ENCODE data around the gene CRPPA. TPM values are rescaled to one million over a fixed set of nuclear protein-coding genes. Genes with fewer than 3 reads are reported as not detected.
"Not testable (repeated sequence)": the region's sequence is repeated elsewhere in the genome, so short reads cannot be mapped to it uniquely, and the experiment has no call there.

The CRPPA gene
- 1 to 10 TPM; 2.9 to 5.3 (median 4.4) TPM for polyA plus RNA-seq (ENCODE audit: insufficient read length in 4 of 4)

DNA sequence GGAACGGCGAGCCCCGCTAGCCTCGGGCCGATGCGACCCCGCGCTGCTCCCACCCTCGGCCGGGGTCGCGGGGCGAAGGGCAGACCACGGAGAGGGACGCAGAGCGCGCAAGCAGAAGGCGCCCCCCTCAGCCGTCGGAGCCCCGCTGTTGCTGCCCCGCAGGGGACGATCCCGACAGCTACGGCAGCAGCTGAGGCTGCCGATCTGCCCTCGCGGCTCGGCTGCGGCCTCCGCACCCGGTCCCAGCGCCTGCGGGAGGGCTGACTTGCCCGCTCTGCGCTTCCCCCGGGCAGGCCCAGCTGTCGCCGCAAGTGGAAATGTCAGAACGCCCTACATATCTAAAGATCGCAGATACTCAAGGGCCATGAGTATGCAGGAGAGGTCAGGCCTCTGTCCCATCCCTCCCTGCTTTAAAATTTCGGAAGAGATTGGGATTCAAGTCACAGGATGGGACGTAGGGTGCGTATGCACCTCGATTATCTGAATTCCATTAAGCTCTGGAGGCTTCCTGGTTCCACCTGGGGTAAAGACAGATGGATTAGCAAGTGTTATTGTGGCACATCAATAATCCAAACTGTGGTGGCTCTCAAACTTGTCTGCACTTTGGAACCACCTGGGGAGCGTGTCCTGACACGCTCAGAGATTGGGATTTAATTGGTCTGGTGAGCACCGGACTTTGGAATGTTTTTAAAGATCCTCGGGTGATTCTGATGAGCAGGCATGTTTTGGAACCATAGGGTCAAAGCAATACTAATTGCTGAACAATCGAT is at the start of gene CRPPA:
Gene CRPPA (minus strand): TSS at position 206 of the 770 bp plus-strand sequence. CDS start 216 bp downstream, outside the sequence.
- DNase-seq (ENCODE audit: low read depth in 4 of 4, low spot score in 3 of 4) = no peak

DNA sequence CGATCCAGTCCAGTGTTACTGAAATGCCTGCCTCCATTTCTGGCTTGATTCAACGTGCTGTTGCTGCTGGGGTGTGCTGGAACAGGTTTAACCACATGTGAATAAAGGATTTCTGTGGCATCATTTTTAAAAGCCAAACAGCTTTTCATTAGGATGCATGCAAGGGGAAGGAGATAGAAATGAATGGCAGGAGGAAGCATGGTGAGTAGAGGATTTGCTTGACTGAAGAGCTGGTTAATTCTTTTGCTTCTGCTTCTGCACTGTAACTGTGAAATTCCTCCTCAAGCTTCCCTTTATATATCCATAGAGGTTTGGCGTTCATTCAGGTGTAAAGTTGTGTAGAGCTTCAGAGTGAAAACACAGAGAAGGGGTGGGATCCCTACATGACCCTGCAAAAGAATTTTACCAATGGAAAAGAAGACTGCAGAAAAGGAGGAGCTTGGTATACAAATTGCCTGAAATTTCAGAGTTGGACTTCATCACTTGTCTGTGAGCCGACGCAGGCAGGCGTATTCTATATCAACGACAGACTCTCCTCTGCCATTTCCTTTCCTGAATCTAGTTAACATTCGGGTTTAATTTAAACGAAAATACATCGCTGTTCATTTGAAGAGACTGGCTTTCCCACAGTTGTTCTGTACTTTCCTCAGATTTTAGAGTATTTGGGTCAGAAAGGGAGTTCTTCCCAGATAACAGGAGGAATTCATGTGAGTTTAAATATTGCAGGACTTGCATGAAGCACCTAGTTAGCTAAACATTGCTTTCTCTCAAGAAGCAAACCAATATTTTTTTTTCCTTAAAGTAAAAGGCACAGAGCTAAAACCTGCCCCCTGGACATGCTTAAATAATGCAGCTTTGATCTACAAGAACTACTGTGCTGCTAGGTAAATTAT is 44.4 kb upstream of the CRPPA start, which contains the start of gene SOSTDC1:
Gene SOSTDC1 (minus strand): TSS at position 270 of the 893 bp plus-strand sequence. CDS start 70 bp downstream, at position 200.
- DNase-seq (ENCODE audit: low read depth in 4 of 4, low spot score in 3 of 4) = peak in 3 of 4 donors; percentile 41 to 53 (median 43)

DNA sequence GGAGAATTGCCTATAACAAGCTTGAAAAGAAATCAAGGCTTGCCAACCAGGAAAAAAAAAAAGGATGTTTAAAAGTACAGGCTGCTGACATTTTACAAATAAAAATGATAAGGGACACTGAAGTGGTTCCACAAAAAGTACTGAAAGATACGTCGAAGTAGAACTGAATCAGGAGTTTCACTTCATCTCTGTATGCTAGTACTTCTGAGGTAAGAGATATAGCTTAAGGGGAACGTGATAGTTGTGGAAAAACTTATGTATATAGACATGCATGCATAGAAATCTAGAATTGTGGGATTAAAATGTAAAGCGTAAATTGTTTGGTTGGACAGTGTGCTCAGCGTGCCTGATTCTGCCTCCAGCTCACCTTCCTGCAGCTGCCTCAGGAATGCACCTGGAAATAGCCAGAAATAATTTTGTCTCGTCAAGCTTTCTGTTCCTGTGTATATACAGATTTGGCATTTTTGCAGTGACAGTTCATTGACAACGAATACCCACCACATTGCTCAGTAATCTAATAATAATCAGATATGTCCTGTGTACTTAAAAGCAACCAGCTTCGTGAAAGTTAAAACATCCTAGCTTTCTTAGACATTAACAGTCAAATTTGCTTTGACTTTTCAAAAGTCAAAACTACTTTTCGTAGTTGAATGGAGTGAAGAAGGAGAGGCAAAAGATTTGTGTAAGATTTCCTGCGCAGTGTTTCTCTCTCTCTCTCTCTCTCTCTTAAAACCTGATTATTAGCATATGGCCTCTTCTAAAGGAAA is 42.8 kb upstream of the CRPPA start:
- DNase-seq (ENCODE audit: low read depth in 4 of 4, low spot score in 3 of 4) = no peak

DNA sequence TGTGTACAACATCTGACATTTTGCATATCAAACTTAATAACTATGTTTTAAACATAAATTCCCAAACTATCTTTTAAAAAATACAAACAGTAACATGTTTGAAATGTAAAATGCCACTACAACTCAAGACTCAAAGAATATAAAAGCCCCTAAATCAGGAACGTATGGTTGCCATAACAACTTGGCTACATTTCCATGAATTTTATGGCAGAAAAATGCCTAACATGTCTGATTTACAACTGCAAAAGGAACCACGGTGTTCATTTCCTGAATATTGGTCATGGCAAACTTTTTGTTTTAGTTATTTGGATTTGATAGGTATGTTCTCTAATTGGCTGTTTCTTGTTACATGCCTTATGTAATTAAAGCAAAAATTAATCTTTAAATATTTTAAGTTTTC is 42.2 kb upstream of the CRPPA start:
- DNase-seq (ENCODE audit: low read depth in 4 of 4, low spot score in 3 of 4) = no peak

- no peak for DNase-seq (ENCODE audit: low read depth in 4 of 4, low spot score in 3 of 4)
Observed at GRCh38 chr7:16462431-16462889, 41.1 kb upstream of the CRPPA start.

DNA sequence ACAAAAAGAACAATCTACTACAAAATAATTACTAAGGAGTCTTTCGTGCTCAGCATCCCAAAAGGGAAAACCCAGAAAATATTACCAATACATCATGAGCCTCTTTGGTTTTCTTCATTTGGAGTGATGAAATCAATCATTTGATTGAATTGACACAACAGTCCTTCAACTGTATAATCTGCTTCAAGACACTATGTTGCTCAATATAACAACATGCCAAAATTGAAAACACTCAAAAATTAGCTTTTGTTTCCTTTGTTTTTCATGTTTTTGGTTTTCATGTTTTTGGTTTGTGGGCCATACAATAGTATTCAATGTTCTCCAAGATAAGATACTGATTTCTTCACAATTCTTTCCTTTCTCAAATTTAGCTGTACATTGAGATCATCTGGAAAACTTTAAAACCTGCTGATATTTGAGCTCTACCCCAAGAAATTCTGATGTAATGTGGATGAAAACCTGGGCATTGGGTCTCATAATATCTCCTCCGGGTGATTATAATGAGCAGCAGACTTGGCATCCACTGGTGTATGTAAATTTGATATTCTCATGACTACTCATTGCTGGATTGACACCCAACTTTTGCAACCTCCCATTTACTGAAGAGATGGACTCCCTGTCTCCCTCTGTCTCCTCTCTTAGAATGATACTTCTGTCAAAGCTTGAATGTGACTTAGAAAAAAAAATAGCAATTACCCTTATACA is 39.6 kb upstream of the CRPPA start:
- no peak for DNase-seq (ENCODE audit: low read depth in 4 of 4, low spot score in 3 of 4)

DNA sequence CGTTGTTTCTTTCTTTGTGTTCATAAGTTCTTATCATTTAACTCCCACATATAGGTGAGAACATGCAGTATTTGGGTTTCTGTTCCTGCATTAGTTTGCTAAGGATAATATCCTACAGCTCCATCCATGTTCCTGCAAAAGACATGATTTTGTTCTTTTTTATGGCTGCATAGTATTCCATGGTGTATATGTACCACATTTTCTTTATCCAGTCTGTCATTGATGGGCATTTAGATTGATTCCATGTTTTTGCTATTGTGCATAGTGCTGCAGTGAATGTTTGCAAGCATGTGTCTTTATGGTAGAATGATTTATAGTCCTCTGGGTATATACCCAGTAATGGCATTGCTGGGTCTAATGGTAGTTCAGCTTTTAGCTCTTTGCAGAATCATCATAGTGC is 35.0 kb upstream of the CRPPA start:
- not testable (repeated sequence) for DNase-seq (ENCODE audit: low read depth in 4 of 4, low spot score in 3 of 4)

DNA sequence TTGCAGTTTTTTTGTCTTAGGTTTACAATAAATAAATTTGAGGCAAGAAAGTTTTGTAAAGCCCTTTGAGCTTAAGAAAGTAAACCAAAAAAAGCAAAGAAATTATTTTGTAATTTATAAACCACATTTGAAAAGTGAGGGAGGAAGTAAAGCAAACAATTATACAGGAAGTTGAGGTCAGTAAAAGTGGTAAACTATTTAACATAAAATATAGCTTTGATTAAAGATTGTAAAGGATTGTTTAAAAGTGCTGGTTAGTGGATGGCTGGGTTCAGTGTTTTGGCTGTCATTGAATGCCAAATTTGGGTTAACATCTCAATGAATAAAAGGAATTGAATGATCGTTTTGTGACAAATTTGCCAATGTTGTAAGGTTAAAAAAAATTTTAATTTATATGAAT is 34.3 kb upstream of the CRPPA start:
- no peak for DNase-seq (ENCODE audit: low read depth in 4 of 4, low spot score in 3 of 4)

- DNase-seq (ENCODE audit: low read depth in 4 of 4, low spot score in 3 of 4) = no peak
Observed at GRCh38 chr7:16450366-16450765, 29.0 kb upstream of the CRPPA start.

DNA sequence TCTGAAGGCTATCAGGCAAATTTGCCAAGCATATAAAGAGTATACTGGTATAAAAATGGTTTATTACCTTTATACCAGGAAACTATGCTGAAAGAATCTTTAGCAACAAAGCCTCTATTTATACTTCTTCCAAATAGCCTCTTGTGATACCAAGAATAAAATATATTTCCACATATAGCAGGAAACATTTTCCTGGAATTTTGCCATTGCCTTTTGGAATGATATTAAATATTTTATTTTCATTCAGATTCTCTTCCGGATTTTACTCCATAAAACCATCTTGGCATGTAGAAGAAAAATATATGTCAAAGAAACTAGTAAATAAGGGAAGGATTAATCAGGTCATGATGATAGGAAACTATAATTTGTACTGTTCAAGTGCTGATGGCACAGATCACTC is 26.5 kb upstream of the CRPPA start:
- DNase-seq (ENCODE audit: low read depth in 4 of 4, low spot score in 3 of 4) = no peak

DNA sequence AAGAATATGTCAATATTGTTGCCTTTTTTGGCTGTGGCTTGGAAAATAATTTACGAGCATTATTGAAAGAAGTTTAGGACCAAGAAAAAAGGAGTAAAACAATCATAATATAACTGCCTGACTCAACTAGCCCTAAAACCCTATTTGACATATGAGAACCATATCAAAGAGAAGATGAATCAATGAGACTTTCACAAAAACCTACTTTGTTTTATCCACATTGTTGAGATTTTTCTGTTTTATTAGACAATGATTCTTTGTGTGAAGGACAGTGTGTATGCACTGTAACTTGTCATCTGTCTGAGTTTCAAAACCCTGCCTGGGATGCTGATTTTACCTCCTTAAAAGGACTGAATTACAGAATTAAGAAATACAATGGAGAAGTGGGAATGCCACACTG is 25.2 kb upstream of the CRPPA start:
- DNase-seq (ENCODE audit: low read depth in 4 of 4, low spot score in 3 of 4) = no peak

- DNase-seq (ENCODE audit: low read depth in 4 of 4, low spot score in 3 of 4) = not testable (repeated sequence)
Observed at GRCh38 chr7:16443871-16444270, 22.5 kb upstream of the CRPPA start.

DNA sequence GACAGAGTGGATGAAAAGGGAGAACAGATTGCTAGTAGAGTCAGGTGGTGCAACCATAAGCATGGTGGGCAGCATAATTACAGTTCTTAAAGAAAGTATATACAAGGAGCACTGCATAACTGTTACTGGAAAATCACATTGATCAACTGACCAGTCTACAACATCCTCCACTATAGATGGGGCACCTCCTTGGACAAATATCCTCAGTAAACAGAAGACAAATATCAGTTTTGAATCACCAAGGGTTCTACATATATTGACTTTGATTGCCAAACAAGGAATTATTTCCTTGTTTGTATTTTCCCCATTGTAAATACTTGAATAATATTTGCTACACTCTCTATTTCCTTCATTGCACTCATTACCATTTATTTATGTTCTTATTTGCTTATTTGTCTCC is 17.6 kb upstream of the CRPPA start:
- DNase-seq (ENCODE audit: low read depth in 4 of 4, low spot score in 3 of 4) = no peak

DNA sequence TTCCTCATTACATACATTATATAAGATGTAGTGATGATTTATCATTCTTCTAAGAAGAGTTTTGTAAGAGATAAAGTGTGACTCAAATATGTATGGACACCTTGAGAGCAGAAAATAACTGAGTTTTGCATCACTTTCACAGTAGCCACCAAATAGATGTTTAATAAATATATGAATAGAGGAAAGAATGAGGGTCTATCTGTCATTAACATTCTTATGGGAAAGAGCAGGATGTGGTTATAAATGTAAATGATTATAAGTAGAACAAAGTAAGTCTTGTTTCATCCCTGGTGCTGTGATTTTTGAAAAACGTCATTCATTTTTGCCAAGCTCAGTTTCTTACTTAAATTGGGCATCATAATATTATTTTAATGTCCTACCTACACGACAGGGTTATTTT is 15.0 kb upstream of the CRPPA start:
- no peak for DNase-seq (ENCODE audit: low read depth in 4 of 4, low spot score in 3 of 4)

GRCh38 chr7:16433568-16434122 is 12.3 kb upstream of the CRPPA start:
- no peak for DNase-seq (ENCODE audit: low read depth in 4 of 4, low spot score in 3 of 4)

DNA sequence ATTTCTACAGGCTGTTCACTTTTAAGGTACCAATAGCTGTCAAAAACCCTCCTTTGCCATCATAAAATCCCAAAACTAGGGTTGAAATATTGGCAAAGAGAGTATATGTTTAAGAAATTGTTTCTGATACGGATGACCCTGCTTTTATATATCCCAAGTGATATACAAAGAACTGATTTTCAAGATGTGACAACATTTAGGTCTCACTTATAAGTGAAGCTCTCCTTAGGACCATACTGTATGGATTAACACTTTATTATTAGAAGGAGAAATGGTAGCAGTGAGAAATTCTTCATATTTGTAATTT is 11.0 kb upstream of the CRPPA start:
- no peak for DNase-seq (ENCODE audit: low read depth in 4 of 4, low spot score in 3 of 4)

DNA sequence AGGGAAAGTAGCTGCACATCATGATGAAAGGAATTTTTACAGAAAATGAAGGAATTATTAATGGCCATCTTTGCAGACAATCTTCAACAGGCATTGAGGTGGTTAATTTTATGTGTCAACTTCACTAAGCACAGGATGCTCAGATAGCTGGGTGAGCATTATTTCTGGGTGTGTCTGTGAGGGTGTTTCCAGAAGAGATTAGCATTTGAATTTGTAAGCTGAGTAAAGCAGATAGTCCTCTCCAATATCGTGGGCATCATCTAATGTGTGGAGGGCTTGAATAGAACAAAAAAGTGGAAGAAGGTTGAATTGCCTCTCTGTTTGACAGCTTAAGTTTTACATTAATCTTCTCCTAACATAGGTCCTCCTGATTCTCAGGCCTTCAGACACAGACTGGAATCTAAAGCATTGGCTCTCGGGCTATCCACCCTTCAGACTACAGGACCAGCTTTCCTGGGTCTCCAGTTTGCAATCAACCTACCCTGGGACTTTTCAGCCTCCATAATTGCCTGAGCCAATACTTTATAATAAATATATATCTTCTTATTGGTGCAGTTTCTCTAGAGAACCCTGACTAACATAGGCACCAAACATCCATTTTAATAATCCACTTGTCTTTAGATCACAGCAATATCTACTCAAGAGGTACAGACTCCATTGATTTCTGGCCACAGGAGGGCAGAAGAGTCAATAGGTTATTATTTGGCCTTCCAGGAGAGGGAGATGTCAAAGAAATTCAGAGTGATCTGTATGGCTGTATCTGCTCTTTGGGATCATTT is 10.5 kb upstream of the CRPPA start:
- DNase-seq (ENCODE audit: low read depth in 4 of 4, low spot score in 3 of 4) = no peak

DNA sequence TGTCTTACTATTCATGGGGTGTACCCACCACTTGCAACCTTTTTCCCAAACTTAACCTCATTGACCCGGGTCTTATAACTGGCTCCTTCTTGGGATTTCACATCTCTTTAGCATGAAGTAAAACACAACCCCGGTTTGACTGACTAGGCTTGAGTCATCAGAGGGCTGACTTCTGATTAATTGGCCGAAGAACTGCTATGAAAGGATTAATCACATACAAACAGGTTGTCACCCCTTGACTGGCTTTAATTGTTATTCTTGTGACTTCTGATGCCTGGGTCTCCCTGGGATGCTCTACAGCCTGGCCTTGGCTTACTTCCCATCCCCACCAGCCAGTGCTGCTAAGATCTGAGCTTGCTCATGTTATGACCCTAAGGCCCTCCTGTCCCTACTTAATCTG is 8.8 kb upstream of the CRPPA start:
- no peak for DNase-seq (ENCODE audit: low read depth in 4 of 4, low spot score in 3 of 4)

DNA sequence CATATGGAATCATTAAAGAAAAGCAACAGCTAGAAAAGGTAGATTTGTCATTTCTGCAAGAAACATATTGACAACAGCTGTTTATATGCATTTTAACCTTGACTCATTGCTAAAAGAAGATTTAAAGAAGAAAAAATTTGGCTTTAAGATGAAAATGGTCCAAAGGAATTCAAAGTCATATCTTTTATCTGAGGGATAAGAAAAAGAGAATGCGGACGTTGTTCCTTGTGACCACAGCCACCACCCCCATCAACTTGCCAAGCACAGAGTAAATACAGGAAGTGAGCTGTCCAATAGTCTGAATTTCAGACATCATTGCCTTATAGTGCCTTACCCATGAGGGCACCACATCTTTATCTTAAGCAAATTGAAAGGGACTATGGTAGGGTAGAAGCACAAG is 7.3 kb upstream of the CRPPA start:
- no peak for DNase-seq (ENCODE audit: low read depth in 4 of 4, low spot score in 3 of 4)
